Measurements from ENCODE around the gene RNU5B-1.

Gene RNU5B-1

GRCh38 chr15:65312400-65312916 is 8.0 kb downstream of the RNU5B-1 start:
- TF ChIP-seq, protein P1, sequence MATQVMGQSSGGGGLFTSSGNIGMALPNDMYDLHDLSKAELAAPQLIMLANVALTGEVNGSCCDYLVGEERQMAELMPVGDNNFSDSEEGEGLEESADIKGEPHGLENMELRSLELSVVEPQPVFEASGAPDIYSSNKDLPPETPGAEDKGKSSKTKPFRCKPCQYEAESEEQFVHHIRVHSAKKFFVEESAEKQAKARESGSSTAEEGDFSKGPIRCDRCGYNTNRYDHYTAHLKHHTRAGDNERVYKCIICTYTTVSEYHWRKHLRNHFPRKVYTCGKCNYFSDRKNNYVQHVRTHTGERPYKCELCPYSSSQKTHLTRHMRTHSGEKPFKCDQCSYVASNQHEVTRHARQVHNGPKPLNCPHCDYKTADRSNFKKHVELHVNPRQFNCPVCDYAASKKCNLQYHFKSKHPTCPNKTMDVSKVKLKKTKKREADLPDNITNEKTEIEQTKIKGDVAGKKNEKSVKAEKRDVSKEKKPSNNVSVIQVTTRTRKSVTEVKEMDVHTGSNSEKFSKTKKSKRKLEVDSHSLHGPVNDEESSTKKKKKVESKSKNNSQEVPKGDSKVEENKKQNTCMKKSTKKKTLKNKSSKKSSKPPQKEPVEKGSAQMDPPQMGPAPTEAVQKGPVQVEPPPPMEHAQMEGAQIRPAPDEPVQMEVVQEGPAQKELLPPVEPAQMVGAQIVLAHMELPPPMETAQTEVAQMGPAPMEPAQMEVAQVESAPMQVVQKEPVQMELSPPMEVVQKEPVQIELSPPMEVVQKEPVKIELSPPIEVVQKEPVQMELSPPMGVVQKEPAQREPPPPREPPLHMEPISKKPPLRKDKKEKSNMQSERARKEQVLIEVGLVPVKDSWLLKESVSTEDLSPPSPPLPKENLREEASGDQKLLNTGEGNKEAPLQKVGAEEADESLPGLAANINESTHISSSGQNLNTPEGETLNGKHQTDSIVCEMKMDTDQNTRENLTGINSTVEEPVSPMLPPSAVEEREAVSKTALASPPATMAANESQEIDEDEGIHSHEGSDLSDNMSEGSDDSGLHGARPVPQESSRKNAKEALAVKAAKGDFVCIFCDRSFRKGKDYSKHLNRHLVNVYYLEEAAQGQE (IDR thresholded peaks at IDR 0.05; ENCODE audit: insufficient replicate concordance, low read depth) = no peak
- TF ChIP-seq GABPA (IDR thresholded peaks at IDR 0.05; ENCODE audit: low read depth) (no peak), POLR2AphosphoS5 (IDR thresholded peaks at IDR 0.05; ENCODE audit: low read depth) (no peak), SPI1 (IDR thresholded peaks at IDR 0.05; ENCODE audit: borderline replicate concordance, low read depth) (no peak), CTCF (IDR thresholded peaks at IDR 0.05; ENCODE audit: insufficient read depth, low read length) (no peak)
- Histone ChIP-seq H3K4me3 (replicated peaks; ENCODE audit: insufficient read depth, low read length) (no peak overlapping the region), H3K27me3 (ENCODE audit: insufficient read depth, poor library complexity, severe bottlenecking) (no peaks in the 10 kb centered on the region), H3K27ac (replicated peaks) (no peak overlapping the region)
- no peak for DNase-seq (ENCODE audit: low read depth in 1 of 2, low spot score in 1 of 2)

GRCh38 chr15:65318870-65319356 is 14.4 kb downstream of the RNU5B-1 start:
- Histone ChIP-seq H3K4me3 (replicated peaks; ENCODE audit: insufficient read depth, low read length) (no peak overlapping the region), H3K27me3 (ENCODE audit: insufficient read depth, poor library complexity, severe bottlenecking) (peaks cover 9% of the 10 kb centered on the region), H3K27ac (replicated peaks) (no peak overlapping the region)
- peak; percentile 38 to 80 for DNase-seq (ENCODE audit: low read depth in 1 of 2, low spot score in 1 of 2)
- TF ChIP-seq CTCF (IDR thresholded peaks at IDR 0.05; ENCODE audit: insufficient read depth, low read length) (peak; percentile 85), SPI1 (IDR thresholded peaks at IDR 0.05; ENCODE audit: borderline replicate concordance, low read depth) (no peak)

DNA sequence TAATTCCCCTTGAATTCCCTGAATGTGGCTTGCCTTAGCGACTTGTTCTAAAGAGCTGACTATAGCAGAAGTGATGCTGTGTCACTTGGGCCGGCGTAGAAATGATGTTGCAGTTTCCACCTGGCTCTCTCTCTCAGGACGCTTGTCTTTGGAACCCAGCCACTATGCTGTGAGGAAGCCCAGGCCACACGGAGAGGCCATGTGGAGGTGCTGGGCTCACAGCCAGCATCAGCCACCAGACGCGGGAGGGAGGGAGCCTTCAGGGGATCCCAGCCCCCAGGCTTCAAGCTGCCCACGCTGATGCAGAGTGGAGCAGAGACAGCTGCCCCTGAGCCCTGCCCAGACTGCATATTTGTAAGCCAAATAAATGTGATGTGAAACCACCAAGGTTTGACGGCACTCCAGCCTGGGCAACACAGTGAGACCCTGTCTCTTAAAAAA is 18.6 kb downstream of the RNU5B-1 start:
- Histone ChIP-seq H3K27ac (replicated peaks) (no peak overlapping the region), H3K27me3 (ENCODE audit: insufficient read depth, poor library complexity, severe bottlenecking) (peaks cover 17% of the 10 kb centered on the region), H3K4me3 (replicated peaks; ENCODE audit: insufficient read depth, low read length) (no peak overlapping the region)
- no peak for DNase-seq (ENCODE audit: low read depth in 1 of 2, low spot score in 1 of 2)
- TF ChIP-seq CTCF (IDR thresholded peaks at IDR 0.05; ENCODE audit: insufficient read depth, low read length) = no peak
- TF ChIP-seq POLR2AphosphoS5 (IDR thresholded peaks at IDR 0.05; ENCODE audit: low read depth) = no peak
- TF ChIP-seq GABPA (IDR thresholded peaks at IDR 0.05; ENCODE audit: low read depth) = no peak
- no peak for TF ChIP-seq SPI1 (IDR thresholded peaks at IDR 0.05; ENCODE audit: borderline replicate concordance, low read depth)
- TF ChIP-seq, protein P1 (IDR thresholded peaks at IDR 0.05; ENCODE audit: insufficient replicate concordance, low read depth) = no peak

- TF ChIP-seq, protein P1 (IDR thresholded peaks at IDR 0.05; ENCODE audit: insufficient replicate concordance, low read depth) = peak; percentile 11
- TF ChIP-seq GABPA (IDR thresholded peaks at IDR 0.05; ENCODE audit: low read depth) = no peak
- Histone ChIP-seq H3K27me3 (ENCODE audit: insufficient read depth, poor library complexity, severe bottlenecking) (peaks cover 10% of the 10 kb centered on the region), H3K4me3 (replicated peaks; ENCODE audit: insufficient read depth, low read length) (no peak overlapping the region), H3K27ac (replicated peaks) (no peak overlapping the region)
- DNase-seq (ENCODE audit: low read depth in 1 of 2, low spot score in 1 of 2) = no peak
These were observed 21.6 kb downstream of the RNU5B-1 start for GRCh38 chr15:65326117-65326526.
